ENCODE measurements around the gene NPAS3.

NPAS3 gene

GRCh38 chr14:33275879-33276278 is 337.2 kb downstream of the NPAS3 start:
- no peak overlapping the region for H3K4me3 ChIP-seq (ENCODE audit: control insufficient read depth, low read depth, low read length)
- no peak for TF ChIP-seq CTCF (conservative IDR thresholded peaks at IDR 0.05; ENCODE audit: control insufficient read depth, insufficient read depth, low read depth, low read length)
- no peak for DNase-seq (ENCODE audit: low read depth)

- no peak for DNase-seq (ENCODE audit: low read depth)
- H3K4me3 ChIP-seq (ENCODE audit: control insufficient read depth, low read depth, low read length), result no peak overlapping the region
- TF ChIP-seq CTCF (conservative IDR thresholded peaks at IDR 0.05; ENCODE audit: control insufficient read depth, insufficient read depth, low read depth, low read length), result no peak
These were observed 341.2 kb downstream of the NPAS3 start for GRCh38 chr14:33279865-33280264.

- TF ChIP-seq CTCF (conservative IDR thresholded peaks at IDR 0.05; ENCODE audit: control insufficient read depth, insufficient read depth, low read depth, low read length), result no peak
- peak; percentile 76 for DNase-seq (ENCODE audit: low read depth)
- no peak overlapping the region for H3K4me3 ChIP-seq (ENCODE audit: control insufficient read depth, low read depth, low read length)
These were observed 342.0 kb downstream of the NPAS3 start for GRCh38 chr14:33280646-33281045.

DNA sequence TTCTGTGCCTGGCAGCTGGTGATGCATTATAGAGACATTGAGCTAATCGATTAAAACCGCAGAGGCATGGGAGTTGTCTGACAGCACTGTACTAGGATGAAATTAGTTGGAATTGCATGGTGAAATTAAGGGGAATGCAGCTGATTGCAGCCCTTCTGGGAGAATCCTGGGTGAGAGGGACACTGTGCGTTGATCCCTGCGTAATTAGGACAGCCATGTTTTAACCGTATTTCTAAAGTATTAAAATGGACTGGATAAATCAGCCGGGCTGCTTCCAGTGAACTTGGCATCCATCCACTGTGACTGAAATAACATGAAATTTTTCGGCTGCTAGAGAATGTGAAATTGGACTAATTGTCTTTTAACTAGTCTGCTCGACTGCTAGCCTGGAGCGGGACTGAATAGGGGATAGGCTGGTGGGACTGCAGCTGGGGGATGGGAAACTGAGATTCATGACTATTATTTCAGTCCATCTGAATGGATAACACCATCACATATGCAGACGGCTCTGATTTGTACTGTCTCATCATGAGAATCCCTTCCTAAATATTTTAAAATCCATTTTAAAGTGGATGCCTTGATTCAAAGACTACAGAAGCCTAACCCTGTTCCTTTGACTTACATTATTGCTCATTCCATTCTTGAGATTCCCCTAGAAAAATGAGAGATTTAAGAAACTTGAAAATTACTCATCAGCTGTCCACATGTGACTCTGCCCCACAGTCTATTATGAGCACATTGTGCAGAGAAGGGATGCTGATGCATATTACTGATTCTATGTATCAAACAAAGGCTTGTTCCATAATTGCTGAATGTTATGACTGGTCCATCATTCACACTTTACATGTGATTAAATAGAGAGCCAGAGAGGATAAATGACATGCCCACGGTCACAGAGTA is 343.9 kb downstream of the NPAS3 start:
- DNase-seq (ENCODE audit: low read depth), result peak; percentile 41
- no peak overlapping the region for H3K4me3 ChIP-seq (ENCODE audit: control insufficient read depth, low read depth, low read length)

DNA sequence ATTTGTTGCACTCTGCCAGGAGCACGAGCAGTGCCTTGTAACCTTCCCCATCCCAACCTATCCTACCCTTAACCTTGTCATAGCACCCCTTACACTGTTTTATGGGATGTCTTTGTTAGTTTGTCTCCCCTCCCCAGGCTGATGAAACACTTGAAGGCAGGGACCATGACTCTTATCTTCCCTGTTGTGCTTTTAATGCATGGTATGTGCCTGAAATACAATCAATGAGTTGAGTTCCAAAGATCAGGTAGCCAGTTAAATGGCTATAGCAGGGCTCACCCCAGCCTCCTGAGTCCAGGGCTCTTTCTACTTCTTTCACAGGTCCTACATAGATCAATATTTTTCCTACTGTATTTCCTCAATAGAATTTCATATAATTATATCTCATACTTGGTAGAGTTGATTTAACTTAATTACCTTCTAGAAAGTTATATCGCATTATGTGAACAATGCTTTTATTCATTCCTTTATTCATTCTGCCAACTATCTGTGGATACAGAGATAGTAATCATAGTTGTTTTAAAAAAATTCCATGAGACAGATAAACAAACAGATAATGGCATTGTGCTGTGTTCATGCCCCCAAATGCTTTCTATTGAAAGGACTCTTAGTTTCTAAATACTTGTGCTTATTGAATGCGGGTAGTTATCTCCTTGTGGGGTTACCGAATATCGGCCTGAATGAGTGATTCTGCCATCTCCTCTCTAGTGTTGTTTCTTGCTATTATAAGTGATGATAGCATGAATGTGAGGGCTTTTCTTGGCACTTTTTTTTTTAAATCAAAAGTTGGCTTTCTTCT is 347.4 kb downstream of the NPAS3 start:
- no peak overlapping the region for H3K4me3 ChIP-seq (ENCODE audit: control insufficient read depth, low read depth, low read length)
- no peak for DNase-seq (ENCODE audit: low read depth)
- TF ChIP-seq CTCF (conservative IDR thresholded peaks at IDR 0.05; ENCODE audit: control insufficient read depth, insufficient read depth, low read depth, low read length), result no peak

More for the DNA sequence above, 343.9 kb downstream of the NPAS3 start:
- no peak for TF ChIP-seq CTCF (conservative IDR thresholded peaks at IDR 0.05; ENCODE audit: control insufficient read depth, insufficient read depth, low read depth, low read length)

DNA sequence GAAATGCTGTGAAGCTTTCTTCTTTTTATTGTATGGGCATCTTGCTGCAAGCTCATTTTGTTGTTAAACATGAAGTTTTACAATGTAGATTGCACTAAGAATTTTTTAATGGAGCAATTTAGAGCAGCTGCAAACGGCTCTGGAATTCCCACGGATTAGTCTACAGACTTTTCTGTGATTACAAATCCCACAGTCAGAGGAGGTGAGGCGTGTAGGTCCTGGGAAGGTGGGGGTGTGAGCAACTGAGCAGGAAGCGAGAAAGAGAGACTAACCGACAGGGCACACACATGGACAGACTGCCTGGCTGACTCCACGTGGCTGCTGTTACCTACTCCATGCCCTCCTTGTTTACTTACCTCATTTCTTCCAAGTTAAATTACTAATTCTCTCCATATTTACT is 348.5 kb downstream of the NPAS3 start:
- TF ChIP-seq CTCF (conservative IDR thresholded peaks at IDR 0.05; ENCODE audit: control insufficient read depth, insufficient read depth, low read depth, low read length), result no peak
- no peak overlapping the region for H3K4me3 ChIP-seq (ENCODE audit: control insufficient read depth, low read depth, low read length)
- no peak for DNase-seq (ENCODE audit: low read depth)

Data from fibroblast of mammary gland (primary cell).